Gastroesophageal sphincter (tissue), 3 donors: Measurements from ENCODE around the gene MED29.

Experiments
- CTCF ChIP-seq, 4 experiments: fragments of 200-600 bp in 2 of 4; fragments of 450-650 bp in 2 of 4; sonication (generic) in 1 of 4; IDR thresholded peaks; one replicate each; pipeline ENCODE4 v1.5.1; 2017 to 2019; ENCODE audit warnings: antibody characterized with exemption in 4 of 4, mild to moderate bottlenecking in 2 of 4, moderate library complexity in 2 of 4
- EP300 ChIP-seq: sonication (generic); formaldehyde crosslinking; IDR thresholded peaks from one replicate; pipeline ENCODE4 v1.6.1; 2017; ENCODE audit warnings: antibody characterized with exemption, mild to moderate bottlenecking

GRCh38 chr19:39407660-39408391 lies 16.6 kb downstream of the MED29 start:
- no peak for TF ChIP-seq CTCF (IDR thresholded peaks at IDR 0.05)
- no peak for TF ChIP-seq EP300
